Mesothelial cell of epicardium (in vitro differentiated cells): Measurements from ENCODE around the gene PDZRN3. TPM values are rescaled to one million over a fixed set of nuclear protein-coding genes. Genes with fewer than 3 reads are reported as not detected.

ENCODE experiments used
- DNase-seq, 2 experiments: peaks; one replicate each; pipeline ENCODE4 v3.0.0; 2021; ENCODE audit warnings: low spot score in 2 of 2; ENCODE audit not compliant: unreplicated experiment in 2 of 2
- H3K27ac Mint-ChIP-seq: 2 replicates; pipeline ENCODE4 v1.8.0; 2021; ENCODE audit warnings: mixed read lengths
- H3K27me3 Mint-ChIP-seq: 2 replicates; pipeline ENCODE4 v1.8.0; 2021; ENCODE audit warnings: low read depth, mixed read lengths
- H3K36me3 Mint-ChIP-seq: 2 replicates; pipeline ENCODE4 v1.8.0; 2021; ENCODE audit warnings: mixed read lengths
- H3K4me1 Mint-ChIP-seq: 2 replicates; pipeline ENCODE4 v1.8.0; 2021; ENCODE audit warnings: mixed read lengths
- H3K4me3 Mint-ChIP-seq: 2 replicates; pipeline ENCODE4 v1.8.0; 2021; ENCODE audit warnings: mild to moderate bottlenecking, moderate library complexity, mixed read lengths
- H3K9me3 Mint-ChIP-seq: 2 replicates; pipeline ENCODE4 v1.8.0; 2021; ENCODE audit warnings: mixed read lengths
- total RNA-seq: library from RNA; stranded (reverse); gene quantifications from 3 replicates; pipeline ENCODE4 v1.2.1, GENCODE V29; 2021
- TF ChIP-seq, protein P1 (sequence below): fragments of 200-600 bp; sonication (generic); IDR thresholded peaks from one replicate; pipeline ENCODE4 v1.5.0; 2021; ENCODE audit warnings: antibody characterized with exemption; ENCODE audit not compliant: unreplicated experiment

Gene PDZRN3
- total RNA-seq, 1 donor from 2014 or later = 48.4 TPM

DNA sequence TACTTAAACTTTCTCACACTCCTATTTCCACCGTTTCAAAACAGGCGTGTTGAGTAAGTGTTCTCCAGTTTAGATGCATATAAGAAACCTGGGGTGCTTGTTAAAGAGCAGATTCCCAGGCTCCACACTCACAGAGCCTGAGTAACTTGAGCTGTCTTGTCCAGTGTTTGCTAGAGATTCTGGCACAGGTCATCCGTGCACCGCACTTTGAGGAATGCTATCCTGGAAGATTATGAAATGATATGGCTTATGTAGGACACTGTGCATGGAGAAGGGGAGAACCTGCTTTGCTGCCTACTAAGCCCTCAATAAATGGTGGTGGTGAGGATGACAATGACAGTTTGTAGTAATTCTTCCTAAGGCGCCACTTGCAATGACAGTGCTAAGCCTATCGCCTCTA, 273.7 kb downstream of the PDZRN3 start:
- H3K27ac Mint-ChIP-seq = peak overlapping the region; percentile 31
- H3K9me3 Mint-ChIP-seq = peaks cover 3% of the 10 kb centered on the region
- no peak for DNase-seq
- peaks cover 46% of the 10 kb centered on the region for H3K4me1 Mint-ChIP-seq
- no peak overlapping the region for H3K4me3 Mint-ChIP-seq
- TF ChIP-seq, protein P1, sequence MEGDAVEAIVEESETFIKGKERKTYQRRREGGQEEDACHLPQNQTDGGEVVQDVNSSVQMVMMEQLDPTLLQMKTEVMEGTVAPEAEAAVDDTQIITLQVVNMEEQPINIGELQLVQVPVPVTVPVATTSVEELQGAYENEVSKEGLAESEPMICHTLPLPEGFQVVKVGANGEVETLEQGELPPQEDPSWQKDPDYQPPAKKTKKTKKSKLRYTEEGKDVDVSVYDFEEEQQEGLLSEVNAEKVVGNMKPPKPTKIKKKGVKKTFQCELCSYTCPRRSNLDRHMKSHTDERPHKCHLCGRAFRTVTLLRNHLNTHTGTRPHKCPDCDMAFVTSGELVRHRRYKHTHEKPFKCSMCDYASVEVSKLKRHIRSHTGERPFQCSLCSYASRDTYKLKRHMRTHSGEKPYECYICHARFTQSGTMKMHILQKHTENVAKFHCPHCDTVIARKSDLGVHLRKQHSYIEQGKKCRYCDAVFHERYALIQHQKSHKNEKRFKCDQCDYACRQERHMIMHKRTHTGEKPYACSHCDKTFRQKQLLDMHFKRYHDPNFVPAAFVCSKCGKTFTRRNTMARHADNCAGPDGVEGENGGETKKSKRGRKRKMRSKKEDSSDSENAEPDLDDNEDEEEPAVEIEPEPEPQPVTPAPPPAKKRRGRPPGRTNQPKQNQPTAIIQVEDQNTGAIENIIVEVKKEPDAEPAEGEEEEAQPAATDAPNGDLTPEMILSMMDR = no peak
- H3K36me3 Mint-ChIP-seq = no peaks in the 10 kb centered on the region
- H3K27me3 Mint-ChIP-seq = peaks cover 9% of the 10 kb centered on the region

DNA sequence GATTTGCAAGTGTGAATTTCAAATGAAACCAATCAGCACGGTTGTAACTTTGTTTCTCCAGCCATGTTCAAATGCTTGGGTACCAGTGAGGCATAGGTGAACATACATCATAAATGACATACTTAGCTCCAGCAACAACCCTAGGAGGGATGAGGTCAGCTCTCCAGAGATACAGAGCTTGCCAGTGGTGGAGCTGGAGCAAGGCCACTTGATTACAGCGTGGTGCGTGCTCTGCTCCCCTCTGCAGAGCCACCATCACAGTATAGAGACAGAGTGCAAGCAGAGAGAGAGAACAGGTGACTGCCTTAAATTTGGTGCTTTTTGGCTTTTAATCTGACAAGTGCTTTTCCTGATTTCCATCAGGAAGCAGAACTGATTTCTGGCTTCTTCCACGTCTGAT, 275.1 kb downstream of the PDZRN3 start:
- DNase-seq = no peak
- Mint-ChIP-seq H3K4me1 (peaks cover 44% of the 10 kb centered on the region), H3K4me3 (no peak overlapping the region), H3K27ac (no peak overlapping the region), H3K36me3 (no peaks in the 10 kb centered on the region), H3K27me3 (peaks cover 9% of the 10 kb centered on the region), H3K9me3 (peaks cover 3% of the 10 kb centered on the region)
- TF ChIP-seq, protein P1 = no peak

DNA sequence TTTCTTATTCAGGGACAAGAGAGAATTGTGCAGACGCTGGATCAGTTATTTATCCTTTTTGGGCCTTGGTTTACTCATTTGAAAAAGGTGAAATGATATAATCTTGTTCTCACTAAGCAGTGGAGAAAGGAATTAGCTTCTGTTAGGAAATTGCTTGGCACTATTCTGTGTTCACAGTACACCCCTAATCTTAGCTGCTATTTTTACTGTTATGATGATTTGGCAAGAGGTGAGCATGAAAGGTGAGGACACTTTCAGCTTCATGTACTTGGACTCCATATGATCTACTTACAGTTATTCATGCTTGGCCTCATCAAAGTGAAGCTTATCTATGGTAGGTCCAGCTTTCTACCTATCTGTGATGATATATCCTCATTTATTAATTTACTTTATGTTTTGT, 282.7 kb downstream of the PDZRN3 start:
- TF ChIP-seq, protein P1 = no peak
- H3K9me3 Mint-ChIP-seq = peaks cover 15% of the 10 kb centered on the region
- H3K27ac Mint-ChIP-seq = no peak overlapping the region
- no peak for DNase-seq
- H3K36me3 Mint-ChIP-seq = no peaks in the 10 kb centered on the region
- no peak overlapping the region for H3K4me3 Mint-ChIP-seq
- H3K27me3 Mint-ChIP-seq = no peaks in the 10 kb centered on the region
- H3K4me1 Mint-ChIP-seq = peaks cover 21% of the 10 kb centered on the region

DNA sequence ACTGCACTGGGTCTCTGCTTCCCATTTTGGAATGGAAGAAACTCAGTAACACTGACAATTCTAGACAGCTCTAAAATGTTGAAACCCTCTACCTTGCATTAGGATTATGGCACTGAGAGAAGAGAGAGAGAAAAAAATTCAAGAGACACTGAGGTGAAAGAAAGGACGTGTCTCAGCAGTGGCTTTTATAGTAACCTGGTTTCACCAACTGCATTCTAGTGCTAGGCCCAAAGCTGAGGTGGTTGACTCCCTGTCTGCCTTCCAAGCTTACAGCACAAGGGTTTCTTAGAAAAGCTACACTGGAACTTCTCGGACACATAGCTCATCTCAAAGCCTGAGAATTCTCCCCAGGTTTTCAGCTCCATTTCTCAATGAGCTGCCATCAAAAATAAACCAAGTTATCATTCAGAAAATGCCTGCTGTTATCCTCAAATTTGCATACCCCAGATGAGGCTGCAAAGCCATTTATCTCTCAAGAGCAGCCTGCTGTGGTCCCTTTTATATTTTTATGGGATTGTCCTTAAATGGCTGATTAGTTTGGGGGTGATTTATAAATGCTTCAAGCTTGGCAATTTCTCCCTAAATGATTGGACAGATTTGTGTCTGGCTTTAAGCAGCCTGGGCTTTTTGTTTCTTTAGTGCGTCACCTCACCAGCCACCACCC, 283.3 kb downstream of the PDZRN3 start:
- Mint-ChIP-seq H3K27ac (no peak overlapping the region), H3K4me3 (no peak overlapping the region), H3K36me3 (no peaks in the 10 kb centered on the region), H3K9me3 (peaks cover 16% of the 10 kb centered on the region), H3K27me3 (no peaks in the 10 kb centered on the region), H3K4me1 (peaks cover 15% of the 10 kb centered on the region)
- no peak for DNase-seq
- TF ChIP-seq, protein P1 = no peak

DNA sequence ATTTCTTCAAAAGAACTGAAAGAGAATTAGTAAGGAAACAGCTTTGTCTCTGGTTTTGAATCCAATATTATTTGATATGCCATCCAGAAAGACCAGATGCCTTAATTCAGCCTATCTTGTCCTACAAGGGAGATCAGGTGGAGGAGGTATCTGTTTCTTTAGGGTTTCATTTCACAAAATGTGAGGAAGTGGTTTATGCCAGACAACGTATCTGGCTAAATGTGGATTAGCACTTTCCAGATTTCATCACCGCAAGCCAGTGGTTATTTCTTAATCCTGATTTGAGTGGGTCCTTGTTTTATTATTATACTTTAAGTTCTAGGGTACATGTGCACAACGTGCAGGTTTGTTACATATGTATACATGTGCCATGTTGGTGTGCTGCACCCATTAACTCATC, 292.2 kb downstream of the PDZRN3 start:
- no peak for DNase-seq
- TF ChIP-seq, protein P1 = no peak
- Mint-ChIP-seq H3K4me1 (no peaks in the 10 kb centered on the region), H3K27ac (no peak overlapping the region), H3K36me3 (no peaks in the 10 kb centered on the region), H3K9me3 (peaks cover 18% of the 10 kb centered on the region), H3K4me3 (no peak overlapping the region), H3K27me3 (peaks cover 15% of the 10 kb centered on the region)
